SU-DHL-6 (cell line): ENCODE measurements around the gene SYNJ2.

ENCODE experiments used
- CTCF ChIP-seq: fragments of 200-600 bp; sonication (generic); IDR thresholded peaks from one replicate; pipeline ENCODE4 v1.5.1; 2017; ENCODE audit warnings: antibody characterized with exemption, mild to moderate bottlenecking, low read length, moderate library complexity; ENCODE audit not compliant: insufficient read depth, poor library complexity, severe bottlenecking
- EZH2phosphoT487 ChIP-seq: fragments of 200-600 bp; sonication (generic), shearing (Covaris generic); conservative IDR thresholded peaks from 2 replicates; pipeline ENCODE4 v1.6.1; 2018; ENCODE audit warnings: mild to moderate bottlenecking, antibody characterized with exemption, low read length, moderate library complexity, mixed read lengths

- TF ChIP-seq CTCF, result no peak
- TF ChIP-seq EZH2phosphoT487, result no peak
These were observed 1.9 kb downstream of the SYNJ2 start for GRCh38 chr6:157983406-157984119.
